SH-SY5Y (cell line): ENCODE data around the gene PDS5A.

Experiments
- GATA2 ChIP-seq: IDR thresholded peaks from 2 replicates; pipeline ENCODE4 v1.6.1; 2011; ENCODE audit warnings: mild to moderate bottlenecking, low read depth, low read length
- GATA3 ChIP-seq: IDR thresholded peaks from 2 replicates; pipeline ENCODE4 v1.6.1; 2011; ENCODE audit warnings: low read depth, mild to moderate bottlenecking, low read length, moderate library complexity

The PDS5A gene

DNA sequence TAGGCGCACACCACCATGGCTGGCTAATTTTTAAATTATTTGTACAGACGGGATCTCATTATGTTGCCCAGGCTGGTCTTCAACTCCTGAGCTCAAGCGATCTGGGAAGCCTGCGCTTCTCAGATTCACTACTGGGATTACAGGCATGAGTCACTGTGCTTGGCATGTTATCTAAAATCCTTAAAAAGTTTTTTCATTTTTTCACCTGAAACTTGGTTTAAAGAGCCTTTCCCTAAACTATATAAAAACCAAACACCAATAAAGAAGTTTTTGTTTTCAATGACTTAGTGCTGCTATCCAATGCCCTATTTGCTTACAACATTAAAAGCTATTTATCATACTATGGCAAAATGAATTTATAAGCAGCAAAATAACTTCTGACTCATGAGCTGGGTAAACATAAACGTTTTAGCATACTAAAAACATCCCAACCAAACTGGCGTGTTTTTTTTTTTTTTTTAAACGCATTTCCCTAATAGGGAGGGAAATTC, 151.9 kb downstream of the PDS5A start:
- TF ChIP-seq GATA2 (no peak), GATA3 (no peak)

- no peak for TF ChIP-seq GATA3
- TF ChIP-seq GATA2, result no peak
Measured at GRCh38 chr4:39825090-39825489, 152.6 kb downstream of the PDS5A start.

DNA sequence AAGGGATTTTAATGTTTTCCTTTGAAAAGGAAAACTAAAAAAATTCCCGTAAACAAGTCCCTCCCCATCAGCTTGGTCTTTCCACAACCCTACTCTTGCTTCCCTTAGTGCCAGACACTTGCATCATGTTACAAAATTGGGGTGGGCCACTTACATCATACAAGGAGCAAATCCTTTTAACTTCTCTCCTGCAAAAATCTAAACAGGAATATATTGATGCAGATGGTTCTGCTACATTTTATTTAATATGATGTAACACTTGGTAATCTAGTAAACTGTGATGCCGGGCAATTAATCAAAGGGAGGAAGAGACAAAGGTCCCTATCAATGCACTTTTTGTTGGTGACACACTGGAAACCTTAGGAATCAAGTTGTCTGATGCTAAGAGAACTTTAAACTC, 154.5 kb downstream of the PDS5A start:
- TF ChIP-seq GATA3, result no peak
- no peak for TF ChIP-seq GATA2

DNA sequence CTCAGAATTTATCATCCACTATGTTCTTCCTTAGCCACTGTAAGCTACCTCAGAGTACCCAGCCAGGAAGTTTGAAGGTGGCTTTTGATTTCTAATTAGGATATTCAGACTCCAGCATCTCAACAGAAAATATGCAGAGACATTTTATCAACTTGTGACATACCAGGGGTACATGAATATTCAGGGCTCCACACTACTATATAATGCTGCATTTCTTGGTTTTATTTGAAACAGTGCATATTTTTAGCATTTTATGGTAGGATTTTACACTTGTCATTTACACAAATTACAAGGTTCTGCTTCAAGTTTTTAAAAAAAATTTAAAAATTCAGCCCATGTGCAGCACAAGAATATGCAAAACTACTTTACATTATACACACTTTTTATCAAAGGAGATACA, 155.0 kb downstream of the PDS5A start:
- no peak for TF ChIP-seq GATA3
- TF ChIP-seq GATA2, result no peak

- TF ChIP-seq GATA2, result no peak
- TF ChIP-seq GATA3, result no peak
Measured at GRCh38 chr4:39821951-39822350, 155.8 kb downstream of the PDS5A start.

GRCh38 chr4:39820186-39820585, 157.5 kb downstream of the PDS5A start:
- no peak for TF ChIP-seq GATA3
- no peak for TF ChIP-seq GATA2

DNA sequence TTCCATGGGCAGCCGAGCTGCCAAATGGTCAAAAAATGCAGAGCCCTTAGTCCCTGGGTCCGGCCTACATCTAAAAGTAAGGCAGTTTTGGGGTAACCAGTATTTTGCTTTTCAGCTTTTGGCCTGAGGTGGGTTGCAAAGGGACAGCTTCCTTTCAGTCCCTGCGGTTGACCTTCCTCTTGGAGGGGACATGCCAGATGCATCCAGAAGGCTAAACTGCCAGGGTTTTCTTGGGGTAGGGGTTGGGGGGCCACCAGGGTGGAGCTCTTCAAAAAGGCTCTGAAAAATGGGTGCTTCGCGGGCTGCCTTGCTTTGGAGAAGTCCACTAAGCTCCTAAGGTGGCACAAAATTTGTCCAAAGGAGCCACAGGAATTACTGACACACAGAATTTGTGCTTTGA, 159.1 kb downstream of the PDS5A start:
- no peak for TF ChIP-seq GATA3
- TF ChIP-seq GATA2, result no peak

- no peak for TF ChIP-seq GATA2
- no peak for TF ChIP-seq GATA3
Measured at GRCh38 chr4:39814403-39815185, 163.1 kb downstream of the PDS5A start.

- no peak for TF ChIP-seq GATA2
- no peak for TF ChIP-seq GATA3
Measured at GRCh38 chr4:39812500-39812899, 165.2 kb downstream of the PDS5A start.

DNA sequence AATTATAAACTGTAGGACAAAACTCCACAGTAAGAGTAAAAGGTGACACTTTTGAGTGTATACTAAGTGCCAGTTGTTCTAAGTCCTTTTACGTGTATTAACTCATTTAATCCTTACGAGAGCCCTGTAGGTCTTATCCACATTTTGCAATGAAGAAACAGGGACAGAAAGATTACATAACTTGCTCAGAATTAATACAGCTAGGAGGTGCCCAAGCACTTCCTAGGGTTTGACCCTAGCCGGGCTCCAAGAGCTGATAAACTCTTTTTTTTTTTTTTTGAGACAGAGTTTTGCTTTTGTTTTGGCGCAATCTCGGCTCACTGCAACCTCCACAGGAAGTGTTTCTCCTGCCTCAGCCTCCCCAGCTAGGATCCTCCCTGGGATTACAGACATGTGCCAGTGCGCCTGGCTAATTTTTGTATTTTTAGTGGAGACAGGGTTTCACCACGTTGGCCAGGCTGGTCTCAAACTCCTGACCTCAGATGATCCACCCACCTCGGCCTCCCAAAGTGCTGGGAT, 169.4 kb downstream of the PDS5A start:
- no peak for TF ChIP-seq GATA3
- TF ChIP-seq GATA2, result no peak

GRCh38 chr4:39802005-39802404, 175.7 kb downstream of the PDS5A start:
- TF ChIP-seq GATA3 (no peak), GATA2 (no peak)

DNA sequence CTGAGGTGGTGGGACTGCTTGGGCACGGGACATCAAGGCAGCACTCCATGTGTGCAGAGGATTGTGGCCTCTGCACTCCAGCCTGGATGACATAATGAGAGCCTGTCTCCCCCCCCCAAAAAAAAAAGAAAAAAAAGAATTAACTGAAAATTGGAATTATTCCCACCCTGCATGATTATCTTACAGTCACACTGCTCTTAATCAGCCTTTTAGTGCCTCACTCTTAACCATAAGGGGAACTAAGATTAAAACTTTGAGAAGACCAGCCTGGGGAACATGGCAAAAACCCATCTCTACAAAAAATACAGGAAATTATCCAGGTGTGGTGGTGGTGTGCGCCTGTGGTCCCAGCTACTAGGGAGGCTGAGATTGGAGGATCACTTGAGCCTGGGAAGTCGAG, 185.2 kb downstream of the PDS5A start:
- TF ChIP-seq GATA3 (no peak), GATA2 (no peak)

- no peak for TF ChIP-seq GATA2
- no peak for TF ChIP-seq GATA3
Measured at GRCh38 chr4:39792128-39792527, 185.6 kb downstream of the PDS5A start.

DNA sequence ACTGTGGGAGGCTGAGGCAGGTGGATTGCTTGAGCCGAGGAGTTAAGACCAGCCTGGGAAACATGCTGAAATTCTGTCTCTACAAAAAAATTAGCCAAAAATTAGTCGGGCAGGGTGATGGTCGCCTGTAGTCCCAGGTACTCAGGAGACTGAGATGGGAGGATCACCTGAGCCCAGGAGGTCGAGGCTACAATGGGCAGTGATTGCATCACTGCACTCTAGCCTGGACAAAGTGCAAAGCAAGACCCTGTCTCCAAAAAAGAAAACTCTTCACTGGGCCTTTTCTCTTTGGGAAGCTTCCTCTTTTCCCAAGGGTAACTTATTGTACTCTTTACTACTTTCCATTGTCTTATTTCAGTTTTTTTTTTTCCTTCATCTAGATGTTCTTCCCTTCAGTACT, 190.9 kb downstream of the PDS5A start:
- no peak for TF ChIP-seq GATA2
- TF ChIP-seq GATA3, result no peak

DNA sequence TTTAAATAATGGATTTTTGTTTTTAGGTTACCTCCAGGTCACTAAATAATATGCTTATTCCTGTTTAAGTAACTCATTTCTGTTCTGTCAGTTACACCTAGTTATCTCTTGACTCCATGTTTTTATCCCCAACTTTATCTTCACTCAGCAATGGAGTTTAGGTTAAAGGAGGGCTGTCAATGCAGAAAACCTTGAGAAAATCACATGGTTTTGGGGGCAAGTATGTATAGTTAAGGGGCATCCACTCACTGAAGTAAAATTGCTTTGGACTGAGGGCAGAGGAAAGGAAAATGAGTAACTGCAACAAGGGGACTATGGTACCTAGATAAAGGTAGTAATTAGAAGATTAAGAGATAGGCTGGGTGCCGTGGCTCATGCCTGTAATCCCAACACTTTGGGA, 192.6 kb downstream of the PDS5A start:
- no peak for TF ChIP-seq GATA3
- no peak for TF ChIP-seq GATA2
